Fibroblast of lung (primary cell): ENCODE data around the gene WDR7.

Experiments
- CTCF ChIP-seq, 2 donors: IDR thresholded peaks in 1 of 2; conservative IDR thresholded peaks in 1 of 2; 1 replicate in 1 of 2; 2 replicates in 1 of 2; pipeline ENCODE4 v1.5.1; 2011 to 2012; ENCODE audit warnings: low read length in 2 of 2, control low read depth in 1 of 2, inconsistent platforms in 1 of 2, low read depth in 1 of 2, mild to moderate bottlenecking in 1 of 2
- EZH2 ChIP-seq: IDR thresholded peaks from 2 replicates; pipeline ENCODE4 v1.5.1; 2012; ENCODE audit warnings: low read length, control low read depth, mild to moderate bottlenecking; ENCODE audit errors: missing control alignments

GRCh38 chr18:56959120-56959519 lies 308.0 kb downstream of the WDR7 start:
- no peak for TF ChIP-seq CTCF (conservative IDR thresholded peaks at IDR 0.05 in 1 of 2, IDR thresholded peaks at IDR 0.05 in 1 of 2; ENCODE audit: low read depth in 1 of 2, low read length in 2 of 2)
- TF ChIP-seq EZH2: no peak
